Activated CD4-positive, alpha-beta T cell treated with anti-CD3 and anti-CD28 coated beads for 4 hours (primary cell): Measurements from ENCODE around the gene SAP30BP.

Experiments used
- DNase-seq, 2 donors: peaks; one replicate each; pipeline ENCODE4 v3.0.0-alpha.2; 2020

Gene SAP30BP

GRCh38 chr17:75650874-75651273 lies 16.3 kb upstream of the SAP30BP start:
- DNase-seq, result no peak

- no peak for DNase-seq
Observed at GRCh38 chr17:75652341-75652740, 14.8 kb upstream of the SAP30BP start.

GRCh38 chr17:75652934-75653549 lies 14.1 kb upstream of the SAP30BP start:
- no peak for DNase-seq

GRCh38 chr17:75654176-75654575 lies 13.0 kb upstream of the SAP30BP start:
- no peak for DNase-seq

GRCh38 chr17:75658237-75658636 lies 8.9 kb upstream of the SAP30BP start:
- DNase-seq, result no peak

- no peak for DNase-seq
Observed at GRCh38 chr17:75661531-75661930, 5.6 kb upstream of the SAP30BP start.

- DNase-seq, result no peak
Observed at GRCh38 chr17:75662511-75662910, 4.6 kb upstream of the SAP30BP start.

GRCh38 chr17:75664099-75664549 lies 3.0 kb upstream of the SAP30BP start:
- no peak for DNase-seq

GRCh38 chr17:75665981-75666380 lies 1.2 kb upstream of the SAP30BP start:
- no peak for DNase-seq

GRCh38 chr17:75667825-75668224 lies 687 bp downstream of the SAP30BP start:
- no peak for DNase-seq

- no peak for DNase-seq
Observed at GRCh38 chr17:75668489-75668888, 1.4 kb downstream of the SAP30BP start.

GRCh38 chr17:75670868-75671267 lies 3.7 kb downstream of the SAP30BP start:
- DNase-seq, result no peak

GRCh38 chr17:75672011-75672410 lies 4.9 kb downstream of the SAP30BP start:
- no peak for DNase-seq

GRCh38 chr17:75673487-75673886 lies 6.3 kb downstream of the SAP30BP start:
- no peak for DNase-seq

- no peak for DNase-seq
Observed at GRCh38 chr17:75676461-75676860, 9.3 kb downstream of the SAP30BP start.

GRCh38 chr17:75679706-75680211 lies 12.6 kb downstream of the SAP30BP start:
- DNase-seq, result no peak

GRCh38 chr17:75680431-75680830 lies 13.3 kb downstream of the SAP30BP start:
- DNase-seq, result no peak

- DNase-seq, result no peak
Observed at GRCh38 chr17:75681289-75681688, 14.2 kb downstream of the SAP30BP start.

GRCh38 chr17:75683583-75683982 lies 16.4 kb downstream of the SAP30BP start:
- no peak for DNase-seq

- no peak for DNase-seq
Observed at GRCh38 chr17:75684249-75684648, 17.1 kb downstream of the SAP30BP start.

GRCh38 chr17:75684924-75685323 lies 17.8 kb downstream of the SAP30BP start:
- DNase-seq, result no peak

GRCh38 chr17:75685499-75685898 lies 18.4 kb downstream of the SAP30BP start:
- DNase-seq, result no peak

GRCh38 chr17:75688209-75688825 lies 21.2 kb downstream of the SAP30BP start:
- DNase-seq, result no peak

- peak; percentile 21 to 36 for DNase-seq
Observed at GRCh38 chr17:75689441-75689873, 22.3 kb downstream of the SAP30BP start.

GRCh38 chr17:75691371-75691791 lies 24.2 kb downstream of the SAP30BP start:
- no peak for DNase-seq
